NAMALWA (cell line): Measurements from ENCODE around the gene TSSK6.
A peak's percentile ranks its signal among the peaks of the same experiment; 100 is the strongest.
"Not testable (repeated sequence)": the region's sequence is repeated elsewhere in the genome, so short reads cannot be mapped to it uniquely, and the experiment has no call there.

Source experiments
- DNase-seq: peaks from one replicate; pipeline ENCODE4 v3.0.0-alpha.2; 2015; ENCODE audit warnings: low spot score

Gene TSSK6

DNA sequence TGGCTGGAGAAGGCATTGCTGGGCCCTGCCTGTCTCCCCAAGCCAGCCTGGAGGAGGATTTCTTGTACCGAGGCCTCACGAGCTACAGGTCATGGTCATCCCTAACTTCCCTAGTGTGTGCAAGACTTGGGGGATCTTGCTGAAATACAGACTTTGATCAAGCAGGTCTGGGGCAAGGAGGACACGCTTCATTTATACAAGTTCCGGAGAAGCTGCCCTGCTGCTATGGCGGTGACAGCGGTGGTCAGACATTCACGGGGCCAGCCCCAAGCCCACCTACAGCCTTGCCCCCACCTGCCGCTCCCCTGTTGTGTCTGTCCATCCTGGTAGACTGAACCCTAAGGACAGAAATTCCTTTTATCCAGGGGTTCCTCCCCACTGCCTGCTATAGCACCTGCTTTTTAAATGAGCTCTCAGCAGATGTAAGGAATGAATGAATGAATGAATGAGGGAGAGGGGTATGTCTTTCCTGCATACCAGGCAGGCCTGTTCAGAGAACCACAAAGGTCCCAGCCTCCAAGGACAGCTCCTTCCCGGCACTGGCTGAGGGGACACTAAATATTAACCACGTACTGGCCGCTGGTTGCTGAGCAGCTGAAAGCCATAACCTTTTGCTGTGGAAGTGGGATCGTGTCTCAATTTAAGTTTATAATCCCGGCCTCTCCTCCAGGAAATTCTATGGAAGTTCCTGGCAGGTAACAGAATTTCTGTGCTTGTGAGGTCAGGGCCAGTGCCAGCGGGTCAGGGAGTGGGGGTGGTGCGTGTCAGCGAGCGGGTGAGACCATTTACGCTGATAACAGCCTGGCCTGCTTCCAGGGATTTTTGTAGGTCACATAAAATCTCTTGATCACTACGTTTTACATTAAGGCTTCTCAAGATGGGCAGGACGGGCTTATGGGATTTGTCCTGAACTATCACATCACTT is 27.1 kb downstream of the TSSK6 start:
- DNase-seq, result no peak

DNA sequence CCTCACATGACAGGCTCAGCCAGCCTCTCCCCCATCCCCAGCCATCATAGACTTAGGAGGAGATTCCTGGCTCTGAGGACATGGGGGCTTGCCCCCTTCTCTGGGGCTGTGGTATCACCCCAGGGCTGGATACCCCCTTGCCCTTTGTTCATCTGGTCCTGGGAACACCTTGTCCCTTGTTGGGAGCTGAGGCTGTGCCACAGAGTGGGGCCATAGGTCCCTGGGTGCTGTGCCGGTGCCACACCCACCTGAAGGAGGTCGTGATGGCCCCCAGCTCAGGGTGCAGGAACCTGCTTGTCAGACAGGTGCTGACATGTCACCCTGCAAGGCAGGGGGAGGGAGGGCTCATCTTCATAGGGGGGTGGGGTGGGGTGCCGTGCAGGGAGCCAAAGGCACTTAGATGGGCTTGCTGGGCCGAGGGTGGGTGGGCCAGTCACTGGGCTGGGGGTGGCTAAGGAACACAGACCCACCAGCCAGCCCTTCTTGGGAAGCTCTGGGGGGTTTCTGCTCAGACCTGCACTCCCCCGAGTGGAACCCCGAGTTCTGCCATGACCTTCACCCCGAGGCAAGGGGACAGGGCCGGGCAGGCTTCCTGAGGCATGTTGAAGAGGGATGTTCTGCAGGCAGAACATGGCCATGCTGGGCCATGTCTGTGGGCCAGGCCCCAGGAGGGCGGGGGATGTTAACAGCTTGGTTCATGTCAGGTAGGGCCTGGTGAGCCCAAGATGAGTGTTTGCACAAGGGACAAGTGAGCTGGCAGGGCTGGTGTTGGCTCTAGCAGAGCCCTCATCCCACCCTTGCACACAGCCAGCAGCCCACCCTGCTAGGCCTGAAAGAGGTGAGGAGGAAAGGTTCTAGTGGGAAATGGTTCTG is 28.0 kb downstream of the TSSK6 start:
- DNase-seq, result no peak

DNA sequence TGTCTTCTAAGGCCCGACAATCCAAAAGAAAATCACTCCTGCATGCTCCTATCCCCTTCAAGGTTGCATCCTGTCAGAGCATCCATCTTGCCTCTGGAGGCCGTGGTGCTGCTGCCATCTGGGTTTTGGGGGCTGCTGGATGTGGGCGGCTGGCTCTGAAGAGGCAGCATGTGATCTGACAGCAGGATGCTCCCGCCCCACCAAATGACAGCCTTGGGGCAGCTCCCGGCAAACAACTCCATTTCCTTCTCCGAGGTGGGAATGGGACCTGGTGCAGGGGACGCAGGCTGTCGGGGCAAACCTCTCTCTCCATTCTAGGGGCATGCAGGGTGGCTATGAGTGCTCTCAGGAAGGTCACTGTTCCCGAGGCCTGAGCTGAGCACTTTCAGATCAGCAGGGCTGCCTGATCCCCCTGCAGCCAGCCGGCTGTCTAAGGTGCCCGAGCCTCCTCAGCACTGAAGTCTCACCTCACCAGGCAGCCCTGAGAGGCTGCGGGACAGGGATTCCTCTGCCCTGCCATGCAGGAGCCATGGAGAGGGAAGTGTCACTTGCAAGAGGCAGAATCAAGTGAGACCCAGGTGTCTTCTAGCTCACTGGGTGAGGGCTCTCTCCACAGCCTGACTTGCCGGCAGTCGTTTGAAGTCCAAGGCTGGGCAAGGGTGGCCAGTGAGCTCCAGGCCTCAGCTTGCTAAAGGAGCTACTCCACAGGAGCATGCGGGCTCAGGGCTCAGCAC is 28.8 kb downstream of the TSSK6 start:
- DNase-seq, result no peak

DNA sequence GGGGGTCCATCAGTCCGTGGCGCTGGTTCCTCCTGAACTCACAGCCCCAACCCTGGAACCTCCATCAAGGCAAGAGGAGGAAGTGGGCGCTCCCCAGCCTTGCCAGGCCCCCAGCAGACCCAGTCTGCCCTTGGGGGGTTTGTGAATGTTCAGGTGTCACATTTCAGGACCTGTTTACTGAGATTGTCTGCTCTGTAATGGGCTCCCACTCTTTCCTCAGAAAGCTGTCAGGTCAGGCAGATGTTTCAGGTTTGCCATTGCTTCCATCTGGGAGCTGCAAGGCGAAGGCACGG is 29.4 kb downstream of the TSSK6 start:
- DNase-seq, result no peak

DNA sequence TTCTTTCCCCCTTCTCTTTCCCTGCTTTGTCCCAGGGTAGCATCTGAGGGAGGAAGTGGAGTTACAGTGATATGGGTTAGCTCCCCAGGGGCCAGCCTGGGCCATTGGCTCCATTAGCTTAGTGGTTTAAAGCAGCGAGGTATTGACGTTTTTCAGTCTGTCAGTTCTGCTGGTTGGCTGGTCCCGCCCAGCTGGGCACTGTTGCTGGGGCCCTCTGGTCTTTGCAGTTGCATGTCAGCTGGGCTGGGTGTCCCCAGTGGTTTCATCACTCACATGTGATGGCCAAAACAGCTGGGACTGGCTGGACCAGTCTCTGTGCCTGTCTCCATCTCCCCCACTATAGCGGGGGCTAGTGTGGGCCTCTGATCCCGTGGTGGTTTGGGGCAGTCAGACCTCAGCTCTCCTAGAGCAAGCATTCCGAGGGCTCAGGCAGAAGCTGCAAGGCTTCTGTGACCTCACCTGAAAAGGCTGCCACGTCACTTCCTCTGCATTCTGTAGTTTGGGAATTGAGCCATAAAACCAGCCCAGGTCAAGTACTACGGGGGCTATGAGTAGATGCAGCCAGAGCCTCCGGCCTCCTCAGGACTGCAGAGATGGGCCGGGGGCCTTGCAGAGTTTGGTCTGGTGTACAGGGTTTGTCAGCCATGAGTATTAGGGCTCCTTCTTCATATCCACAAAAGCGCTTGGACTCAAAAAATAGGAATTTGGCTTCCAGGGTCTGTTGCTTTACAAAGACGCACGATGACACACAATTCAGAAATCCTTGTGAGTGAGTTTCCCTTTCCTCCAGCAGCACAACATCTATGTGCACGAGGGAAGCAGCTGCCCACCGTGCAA is 30.0 kb downstream of the TSSK6 start:
- DNase-seq, result peak; percentile 21

DNA sequence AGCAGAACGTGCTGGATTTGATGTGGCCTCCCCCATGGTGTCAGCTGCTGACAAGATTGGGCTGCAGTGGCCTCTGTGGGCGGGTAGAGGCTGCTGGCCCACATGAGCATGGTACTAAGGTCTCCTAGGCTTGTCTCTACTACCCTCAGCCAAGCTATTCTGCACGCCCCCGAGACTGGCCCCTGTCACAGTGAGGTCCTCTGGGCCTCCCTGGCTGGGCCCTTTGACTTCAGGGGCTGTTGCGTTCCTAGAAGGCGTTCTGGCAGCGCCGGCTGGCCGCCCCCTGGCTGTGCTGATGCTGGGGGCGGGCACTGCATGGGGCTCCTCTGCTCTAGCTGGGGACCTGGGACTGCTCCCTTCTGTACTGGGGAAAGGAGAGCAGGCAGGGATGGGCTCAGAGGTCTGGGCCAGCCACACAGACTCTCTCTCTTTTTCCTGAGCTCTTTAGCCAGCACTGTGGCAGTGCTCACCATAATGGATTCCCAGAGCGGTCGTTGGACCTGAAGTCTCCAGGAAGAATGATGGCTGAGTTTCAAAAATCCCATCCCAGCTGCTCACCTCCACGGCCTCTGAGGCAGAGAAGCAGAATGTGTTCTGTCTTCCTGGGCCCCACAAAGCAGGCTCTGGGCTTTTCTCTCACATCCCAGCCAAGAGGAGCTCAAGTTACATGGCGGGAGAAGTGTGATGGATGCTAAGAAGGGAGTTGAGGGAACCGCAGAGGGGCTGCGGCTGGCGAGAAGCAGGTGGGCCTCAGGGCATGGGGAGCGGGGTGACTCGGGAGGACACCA is 32.3 kb downstream of the TSSK6 start:
- no peak for DNase-seq

DNA sequence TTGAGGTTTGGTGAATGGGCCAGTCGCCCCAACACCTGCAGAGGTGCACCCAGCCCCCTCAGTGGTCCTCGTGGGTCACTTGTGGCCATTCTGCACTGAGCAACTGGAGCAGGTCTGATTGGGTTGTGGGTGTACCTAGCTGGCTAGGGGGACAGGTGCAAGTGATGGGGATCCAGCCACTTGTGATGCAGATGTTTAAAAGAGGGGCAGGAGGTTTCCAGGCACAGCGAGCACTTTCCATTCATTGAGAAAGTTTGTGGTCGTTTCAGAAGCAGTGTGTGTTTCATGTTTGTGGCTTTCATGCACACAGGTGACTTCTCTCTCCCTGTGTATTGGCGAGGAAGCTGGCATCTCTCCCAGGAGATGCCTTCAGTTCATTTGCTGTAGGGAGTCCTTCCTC is 34.7 kb downstream of the TSSK6 start:
- no peak for DNase-seq

DNA sequence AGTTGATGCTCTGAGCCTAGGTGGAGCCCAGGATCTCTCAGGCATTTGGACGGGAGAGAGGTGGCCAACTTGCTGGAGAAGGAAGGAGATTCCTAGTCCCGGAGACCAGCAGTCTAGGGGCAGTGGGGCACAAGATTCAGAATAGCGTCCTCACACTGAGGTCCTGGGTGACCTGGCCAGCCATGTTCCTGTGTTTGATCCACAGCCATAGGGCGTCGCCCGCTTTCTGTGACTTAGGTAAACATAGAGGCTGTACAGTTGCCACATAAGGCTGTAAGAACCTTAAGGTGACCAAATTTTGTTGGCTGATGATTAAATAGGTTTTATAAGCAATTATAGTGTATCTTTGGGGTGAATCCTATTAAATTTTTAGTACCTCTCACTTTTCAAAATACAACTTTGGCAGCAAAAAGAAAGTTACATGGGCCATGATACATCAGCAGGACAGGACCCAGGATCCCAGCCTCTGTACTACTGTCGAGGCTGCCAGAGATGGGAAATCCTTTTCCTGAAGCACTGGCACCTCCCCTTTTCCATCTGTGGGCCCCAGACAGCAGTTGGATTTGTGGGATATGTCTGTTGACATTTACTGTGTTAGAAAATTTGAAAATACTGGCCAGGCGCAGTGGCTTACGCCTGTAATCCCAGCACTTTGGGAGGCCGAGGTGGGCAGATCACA is 37.5 kb downstream of the TSSK6 start:
- no peak for DNase-seq

DNA sequence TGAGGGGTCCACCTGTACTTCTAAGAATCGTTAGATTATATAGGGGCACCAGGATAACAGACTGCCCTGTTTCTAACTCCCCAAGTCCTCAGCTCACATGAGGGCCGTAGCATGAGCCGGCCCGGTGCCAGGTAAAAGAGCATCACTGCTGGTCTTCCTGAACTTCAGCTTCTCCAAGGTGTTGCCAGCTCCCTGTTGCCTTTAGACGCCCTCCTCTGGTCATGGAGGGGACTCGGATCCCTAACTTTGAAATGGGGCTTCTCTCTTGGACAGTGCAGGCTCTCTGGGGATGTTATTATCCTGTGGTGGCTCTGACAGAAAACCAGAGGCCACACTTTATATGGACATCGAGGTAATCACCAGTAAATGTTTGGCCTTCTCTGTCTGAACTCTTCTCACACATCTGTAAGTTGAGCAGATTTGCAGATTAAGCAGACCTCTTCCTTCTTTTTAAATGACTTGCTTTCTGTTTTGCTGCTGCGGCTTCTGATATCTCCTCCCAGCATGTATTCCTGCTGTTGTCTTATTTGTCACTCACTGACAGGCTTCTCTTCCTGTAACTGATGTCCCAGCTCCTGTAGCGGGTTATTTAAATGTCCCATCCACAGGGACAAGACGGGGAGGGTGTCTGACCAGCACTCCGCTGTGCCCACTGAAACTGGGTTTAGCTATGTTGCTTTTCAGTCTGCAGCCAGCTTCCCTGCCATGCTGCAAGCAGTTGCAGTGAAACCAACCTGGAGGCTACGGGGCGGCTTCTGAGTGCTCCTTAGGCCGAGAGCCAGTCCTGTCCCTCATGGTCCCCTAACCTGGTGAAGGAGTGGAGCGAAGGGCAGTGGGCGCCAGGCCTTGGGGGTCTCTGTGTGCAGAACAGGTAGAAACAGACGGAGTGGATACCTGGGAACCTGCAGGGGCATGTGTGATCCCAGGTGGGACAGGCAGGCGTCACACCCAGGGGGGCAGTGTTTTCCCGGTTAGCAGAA is 39.2 kb downstream of the TSSK6 start:
- no peak for DNase-seq

DNA sequence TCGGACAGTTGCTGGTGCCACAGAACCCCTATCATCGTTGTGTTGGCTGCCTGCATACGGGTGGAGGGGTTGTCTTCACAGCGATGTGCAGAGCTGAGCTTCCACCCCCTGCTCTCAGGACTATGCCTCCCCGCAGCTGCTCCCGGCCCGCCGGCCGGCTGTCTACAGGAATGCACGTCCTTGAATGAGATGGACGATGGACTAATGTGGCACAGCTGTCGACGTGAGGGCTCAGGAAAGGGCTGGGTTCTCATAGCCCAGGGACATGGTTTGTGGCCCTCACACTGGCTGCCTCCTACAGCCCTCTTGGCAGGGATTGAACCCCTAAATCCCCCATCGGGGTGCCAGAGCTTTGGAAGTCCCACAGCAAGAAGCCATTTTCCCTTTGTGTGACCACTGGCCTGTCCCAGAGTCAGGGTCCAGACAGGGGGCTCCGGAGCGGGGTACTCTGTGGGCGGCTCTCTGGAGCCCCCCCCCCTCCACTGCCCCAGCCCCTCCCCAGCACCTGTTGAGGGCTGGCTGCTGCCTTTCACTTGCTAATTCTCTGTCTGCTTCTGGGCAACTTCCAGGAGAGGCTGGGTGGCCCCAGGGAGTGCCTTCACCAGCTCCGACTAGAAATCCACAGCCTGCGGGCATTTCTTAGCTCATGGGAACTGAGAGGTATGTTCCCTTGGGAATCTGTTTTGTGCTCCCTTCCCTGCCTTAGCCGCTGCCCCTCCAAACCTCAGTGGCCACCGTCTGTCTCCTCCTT is 40.2 kb downstream of the TSSK6 start:
- no peak for DNase-seq

DNA sequence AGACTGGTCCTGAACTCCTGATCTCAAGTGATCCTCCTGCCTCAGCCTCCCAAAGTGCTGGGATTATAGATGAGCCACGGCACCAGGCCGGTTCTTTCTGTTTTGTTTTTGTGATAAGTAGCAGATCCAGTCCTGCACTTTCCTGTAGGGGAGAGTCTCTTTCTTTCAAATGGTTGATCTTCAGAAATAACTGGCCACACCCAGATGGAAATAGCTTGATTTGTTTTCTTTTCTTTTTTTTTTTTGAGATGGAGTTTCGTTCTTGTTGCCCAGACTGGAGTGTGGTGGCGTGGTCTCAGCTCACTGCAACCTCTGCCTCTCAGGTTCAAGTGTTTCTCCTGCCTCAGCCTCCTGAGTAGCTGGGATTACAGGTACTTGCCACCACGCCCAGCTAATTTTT is 43.2 kb downstream of the TSSK6 start:
- DNase-seq, result not testable (repeated sequence)

DNA sequence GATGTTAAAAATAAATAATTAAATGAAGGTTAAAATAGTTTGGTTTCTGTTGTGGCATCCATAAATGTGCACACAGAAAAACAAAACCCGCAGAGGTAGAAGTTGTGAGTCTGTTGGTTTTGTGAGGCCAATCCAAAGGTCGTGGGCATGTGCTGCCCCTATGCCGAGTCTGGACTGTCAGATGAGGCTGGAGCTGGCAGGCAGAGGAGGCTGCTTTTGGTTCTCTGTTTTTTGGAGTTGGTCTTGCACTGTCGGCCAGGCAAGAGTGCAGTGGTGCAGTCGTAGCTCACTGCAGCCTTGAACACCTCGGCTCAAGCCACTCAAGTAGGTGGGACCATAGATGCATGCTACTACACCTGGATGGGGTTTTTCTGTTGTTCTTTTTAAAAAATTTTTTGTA is 43.7 kb downstream of the TSSK6 start:
- no peak for DNase-seq

DNA sequence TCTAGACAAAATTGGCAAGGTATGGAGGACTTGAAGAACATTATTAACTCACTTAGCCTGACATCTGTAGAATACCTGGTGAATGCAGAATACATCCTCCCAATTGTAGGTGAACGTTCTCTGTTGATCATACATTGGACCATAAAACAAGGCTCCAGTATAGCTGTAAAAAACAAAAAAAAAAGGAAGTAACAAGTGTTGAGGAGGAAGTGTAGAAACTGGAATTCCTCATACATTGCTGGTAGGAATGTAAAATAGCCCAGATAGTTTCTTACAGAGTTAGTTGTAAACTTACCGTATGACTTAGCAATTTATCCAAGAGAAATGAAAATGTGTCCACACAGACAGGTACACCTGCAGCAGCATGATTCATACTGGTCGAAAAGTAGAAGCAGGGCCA is 44.8 kb downstream of the TSSK6 start:
- DNase-seq, result no peak

DNA sequence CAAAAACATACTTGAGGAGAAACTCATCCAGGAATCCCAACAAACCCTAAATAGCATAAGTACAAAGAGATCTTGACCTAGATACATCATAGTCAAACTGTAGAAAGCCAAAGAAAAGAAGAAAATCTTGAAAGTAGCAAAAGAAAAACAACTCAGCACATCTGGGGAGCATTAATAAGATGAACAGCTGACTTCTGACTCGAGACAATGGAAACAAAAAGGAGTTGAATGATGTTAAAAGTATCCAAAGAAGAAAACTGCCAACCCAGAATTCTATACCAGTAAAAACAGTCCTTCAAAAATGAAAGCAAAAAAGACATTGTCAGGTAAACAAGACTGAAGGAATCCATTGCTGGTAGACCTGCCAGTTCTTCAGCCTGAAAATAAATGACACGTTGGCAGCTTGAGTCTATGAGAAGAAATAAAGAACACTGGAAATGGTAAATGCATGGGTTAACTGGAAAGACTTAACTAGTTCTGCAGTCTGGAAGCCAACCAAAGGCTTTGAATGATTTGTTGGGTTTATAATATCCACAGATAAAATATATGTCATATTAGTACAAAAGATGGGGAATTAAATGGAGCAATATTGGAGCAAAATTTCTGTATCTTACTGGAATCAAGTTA is 46.8 kb downstream of the TSSK6 start:
- peak; percentile 42 for DNase-seq

DNA sequence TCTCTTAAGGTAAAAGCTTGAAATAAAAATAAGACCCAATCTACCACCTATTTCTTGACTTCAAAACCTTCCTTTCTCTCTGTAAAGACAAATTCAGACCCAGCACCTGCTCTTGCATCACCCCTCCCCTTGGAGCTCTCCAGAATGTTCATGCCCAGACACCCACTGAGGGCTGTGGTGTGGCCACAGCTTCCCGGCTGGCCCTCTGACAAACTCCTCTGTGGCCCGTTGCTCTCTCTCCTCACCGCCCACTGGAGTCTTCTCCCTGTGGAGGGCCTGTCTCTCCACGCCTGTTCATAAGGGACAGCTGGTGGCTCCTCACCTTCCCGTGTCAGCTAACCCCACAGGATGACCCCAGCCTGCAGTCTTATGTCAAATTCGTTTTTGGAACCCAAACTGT is 49.1 kb downstream of the TSSK6 start:
- no peak for DNase-seq

DNA sequence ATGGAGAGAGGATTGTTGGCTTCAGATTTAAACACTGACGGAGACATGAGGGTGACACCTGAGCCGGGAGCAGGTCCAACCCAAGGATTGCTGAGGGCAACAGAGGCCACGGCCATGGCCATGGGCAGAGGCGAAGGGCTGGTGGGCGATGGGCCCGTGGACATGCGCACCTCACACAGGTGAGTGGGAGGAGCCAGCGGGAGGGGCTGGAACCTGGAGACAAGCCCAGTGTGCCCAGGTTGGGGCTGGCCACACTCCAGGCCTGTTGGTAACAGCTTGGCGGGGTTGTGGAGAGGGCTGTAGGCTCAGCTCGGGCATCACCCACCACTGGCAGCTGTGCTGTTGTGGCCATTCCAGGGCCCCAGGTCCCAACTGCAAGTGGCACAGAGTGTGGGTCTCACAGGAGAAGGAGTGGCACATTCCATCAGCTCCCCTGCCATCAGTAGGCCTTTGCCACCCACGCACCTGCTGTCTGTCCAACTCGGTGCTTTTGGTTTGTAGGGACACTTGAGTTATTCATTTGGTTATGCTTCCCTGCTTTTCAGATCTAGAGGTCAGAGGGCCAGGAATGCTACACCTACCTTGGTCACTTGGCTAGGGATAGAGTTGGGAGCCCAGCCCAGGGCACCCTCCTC is 49.8 kb downstream of the TSSK6 start:
- no peak for DNase-seq

DNA sequence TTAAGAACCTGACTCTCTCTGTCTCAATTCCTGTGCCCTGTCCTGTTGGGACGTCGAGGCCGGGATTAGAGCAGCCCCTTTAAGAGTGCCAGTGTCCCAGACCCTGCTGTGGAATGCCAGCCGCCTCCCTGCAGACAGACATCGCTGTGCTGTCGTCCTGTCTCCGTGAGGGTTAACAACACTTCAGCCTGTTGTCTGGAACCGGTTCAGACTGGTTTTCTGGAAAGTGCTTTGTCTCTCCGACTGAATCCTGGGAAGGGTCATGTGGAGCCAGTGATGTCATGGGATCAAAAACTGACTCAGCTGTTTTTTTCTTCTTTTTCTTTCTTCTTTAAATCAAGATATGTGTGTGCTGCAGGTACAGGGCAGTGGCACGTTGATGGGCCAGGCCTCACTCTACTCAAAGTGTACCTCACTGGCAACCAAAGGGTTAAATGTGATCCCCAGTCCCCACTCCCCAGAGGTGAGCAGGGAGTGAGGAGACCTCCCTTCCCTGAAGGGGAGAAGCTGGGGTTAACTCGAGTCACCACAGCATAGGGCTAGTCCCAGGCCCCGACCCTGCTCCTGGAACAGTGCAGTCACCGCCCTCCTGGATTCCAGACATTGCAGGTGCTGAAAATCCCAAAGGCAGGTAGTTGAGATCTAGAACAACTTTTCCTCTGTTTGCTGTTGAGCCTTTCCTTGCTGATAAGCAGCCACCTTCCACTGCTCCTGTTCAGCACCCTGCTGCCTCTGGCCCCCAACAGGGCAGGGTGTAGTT is 50.8 kb downstream of the TSSK6 start:
- DNase-seq, result no peak
